Choroid plexus epithelial cell (primary cell): Measurements from ENCODE around the gene B3GNT8.
"Not testable (repeated sequence)": the region's sequence is repeated elsewhere in the genome, so short reads cannot be mapped to it uniquely, and the experiment has no call there.

Experiments used
- DNase-seq: peaks from one replicate; pipeline ENCODE4 v3.0.0-alpha.2; 2010; ENCODE audit warnings: low read depth
- H3K4me3 ChIP-seq: 2 replicates; pipeline ENCODE4 v1.5.1; 2011; ENCODE audit warnings: low read depth, mild to moderate bottlenecking, control low read depth, low read length, moderate library complexity
- CTCF ChIP-seq: conservative IDR thresholded peaks from 2 replicates; pipeline ENCODE4 v1.5.1; 2011; ENCODE audit warnings: low read depth, mild to moderate bottlenecking, control low read depth, inconsistent platforms, low read length, moderate library complexity

Gene B3GNT8

GRCh38 chr19:41435936-41436673 lies 8.9 kb upstream of the B3GNT8 start:
- no peak for TF ChIP-seq CTCF
- no peak for DNase-seq
- no peak overlapping the region for H3K4me3 ChIP-seq

GRCh38 chr19:41435376-41435775 lies 8.2 kb upstream of the B3GNT8 start:
- H3K4me3 ChIP-seq, DNase-seq: not testable (repeated sequence)

- no peak for DNase-seq
- TF ChIP-seq CTCF, result no peak
- no peak overlapping the region for H3K4me3 ChIP-seq
Observed at GRCh38 chr19:41434450-41434849, 7.3 kb upstream of the B3GNT8 start.

- H3K4me3 ChIP-seq, result no peak overlapping the region
- no peak for DNase-seq
- TF ChIP-seq CTCF, result no peak
Observed at GRCh38 chr19:41433171-41433570, 6.0 kb upstream of the B3GNT8 start.

- TF ChIP-seq CTCF, result peak; percentile 68
- DNase-seq, result peak; percentile 74
- H3K4me3 ChIP-seq, result no peak overlapping the region
Observed at GRCh38 chr19:41431426-41432386, 4.5 kb upstream of the B3GNT8 start.

- no peak for DNase-seq
- H3K4me3 ChIP-seq, result no peak overlapping the region
- TF ChIP-seq CTCF, result no peak
Observed at GRCh38 chr19:41430922-41431321, 3.7 kb upstream of the B3GNT8 start.

- TF ChIP-seq CTCF, result no peak
- DNase-seq, result no peak
- H3K4me3 ChIP-seq, result no peak overlapping the region
Observed at GRCh38 chr19:41428481-41428859, 1.3 kb upstream of the B3GNT8 start.
